Pancreas (tissue), 10 donors: Measurements from ENCODE around the gene HES4. TPM values are rescaled to one million over a fixed set of nuclear protein-coding genes. Genes with fewer than 3 reads are reported as not detected.

ENCODE experiments used
- ATAC-seq, 4 donors: fragments of 200-7000 bp; cut with Tn5 transposase; one replicate each; pipeline versions ENCODE4 v1.8.0 to v1.9.1; 2020; ENCODE audit warnings: mild to moderate bottlenecking in 4 of 4, moderate library complexity in 4 of 4
- DNase-seq, 6 donors: peaks; one replicate each; pipeline ENCODE4 v3.0.0-alpha.2; 2020
- FAIRE-seq: peaks from 2 replicates; lab custom pipeline; 2012; peaks lifted over from hg19 to GRCh38; lab: Jason Lieb, UNC
- H3K27ac ChIP-seq, 4 donors: fragments of 200-600 bp; sonication (generic); 1 replicate in 3 of 4; 2 replicates in 1 of 4; pipeline versions ENCODE4 v1.5.0 to v1.8.0; 2020
- H3K27me3 ChIP-seq, 4 donors: fragments of 200-600 bp; one replicate each; pipeline ENCODE4 v1.8.0; 2021
- H3K36me3 ChIP-seq, 3 donors: fragments of 200-600 bp; sonication (generic) in 1 of 3; one replicate each; pipeline versions ENCODE4 v1.5.0 to v1.8.0; 2020 to 2021
- H3K4me1 ChIP-seq, 3 donors: fragments of 200-600 bp; one replicate each; pipeline ENCODE4 v1.8.0; 2021
- H3K4me3 ChIP-seq, 4 donors: fragments of 200-600 bp; sonication (generic) in 2 of 4; one replicate each; pipeline versions ENCODE4 v1.5.0 to v1.8.0; 2020 to 2021
- H3K9me3 ChIP-seq, 4 donors: fragments of 200-600 bp; one replicate each; pipeline ENCODE4 v1.8.0; 2021
- WGBS, 2 donors: extraction: QIAGEN DNeasy Blood & Tissue Kit; methylation state at CpG; one replicate each; pipeline ENCODE4 v1.1.7; 2013; 5-methylcytosine and 5-hydroxymethylcytosine counted together
- intact Hi-C, 3 donors: fragments of 100-400 bp; cut with DNase I; formaldehyde crosslinking; loops; one replicate each; pipeline versions ENCODE4 v1.11.1 to v1.14.2; 2022
- polyA plus RNA-seq, 2 donors: library from polyadenylated mRNA; stranded (reverse); fragments of 200-250 nt; gene quantifications; one replicate each; pipeline ENCODE4 v1.2.3, GENCODE V29; 2013
- total RNA-seq, 6 donors: library from RNA; stranded (reverse); fragmentation: NEBNext Ultra II Directional in 4 of 6; extraction: Animal tissue kit (Norgen Biotek cat#: 25700) in 4 of 6; gene quantifications; one replicate each; pipeline versions ENCODE4 v1.2.1 to v1.2.4, GENCODE V29; 2021 to 2023
- TF ChIP-seq, protein P1 (sequence below), 4 donors: fragments of 200-600 bp; sonication (generic) in 3 of 4; IDR thresholded peaks; one replicate each; pipeline versions ENCODE4 v1.5.0 to v1.8.0; 2021; ENCODE audit warnings: antibody characterized with exemption in 4 of 4
- donor health status: healthy with polysubstance abuse.
- donor health status: DM: no; HTN: no; CAD: no; lungs with moderate emphysema.
- donor health status: DM: no; HTN: no; CAD: no.
- donor health status: control.
- donor health status: control.
- donor health status: Bipolar disorder and iron deficiency.
- donor health status: DM: yes; HTN: yes; CAD: no.
- donor health status: DM: no; HTN: no; CAD: no.
- donor health status: DM: no; HTN: no; CAD: no.
- donor health status: DM: yes; HTN: yes; CAD: no.

HES4 gene
- total and polyA plus RNA-seq, 8 donors = 13.2 to 46.4 (median 25.6) TPM

DNA sequence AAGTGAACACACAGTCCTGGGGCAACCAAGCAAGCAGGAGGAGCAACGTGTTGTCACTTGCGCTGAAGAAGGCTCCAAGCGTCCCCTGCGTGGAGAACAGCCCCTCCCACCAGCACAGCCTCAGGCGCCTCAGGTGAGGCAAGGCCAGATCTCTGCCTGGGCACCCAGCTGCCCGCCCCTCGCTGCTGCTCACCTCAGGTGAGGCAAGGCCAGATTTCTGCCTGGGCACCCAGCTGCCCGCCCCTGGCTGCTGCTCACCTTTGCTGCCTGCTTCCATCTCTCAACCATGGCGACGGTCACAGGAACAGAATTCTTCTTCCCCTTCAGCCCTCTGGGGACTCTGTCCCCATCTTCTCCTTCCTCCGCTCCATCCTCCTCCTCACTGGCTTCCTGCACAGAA is 43.3 kb downstream of the HES4 start:
- WGBS, 2 donors = 89 to 90% methylated on average over 11 of the region's 11 CpGs
- Histone ChIP-seq H3K9me3 (no peaks in the 10 kb centered on the region), H3K27me3 (no peaks in the 10 kb centered on the region), H3K36me3 (peaks cover 7 to 44% (median 31%) of the 10 kb centered on the region in 3 donors), H3K4me3 (no peak overlapping the region), H3K27ac (no peak overlapping the region), H3K4me1 (peaks cover 3 to 9% (median 8%) of the 10 kb centered on the region in 3 donors)
- intact Hi-C loops = no loop called here
- no peak for ATAC-seq
- TF ChIP-seq, protein P1, sequence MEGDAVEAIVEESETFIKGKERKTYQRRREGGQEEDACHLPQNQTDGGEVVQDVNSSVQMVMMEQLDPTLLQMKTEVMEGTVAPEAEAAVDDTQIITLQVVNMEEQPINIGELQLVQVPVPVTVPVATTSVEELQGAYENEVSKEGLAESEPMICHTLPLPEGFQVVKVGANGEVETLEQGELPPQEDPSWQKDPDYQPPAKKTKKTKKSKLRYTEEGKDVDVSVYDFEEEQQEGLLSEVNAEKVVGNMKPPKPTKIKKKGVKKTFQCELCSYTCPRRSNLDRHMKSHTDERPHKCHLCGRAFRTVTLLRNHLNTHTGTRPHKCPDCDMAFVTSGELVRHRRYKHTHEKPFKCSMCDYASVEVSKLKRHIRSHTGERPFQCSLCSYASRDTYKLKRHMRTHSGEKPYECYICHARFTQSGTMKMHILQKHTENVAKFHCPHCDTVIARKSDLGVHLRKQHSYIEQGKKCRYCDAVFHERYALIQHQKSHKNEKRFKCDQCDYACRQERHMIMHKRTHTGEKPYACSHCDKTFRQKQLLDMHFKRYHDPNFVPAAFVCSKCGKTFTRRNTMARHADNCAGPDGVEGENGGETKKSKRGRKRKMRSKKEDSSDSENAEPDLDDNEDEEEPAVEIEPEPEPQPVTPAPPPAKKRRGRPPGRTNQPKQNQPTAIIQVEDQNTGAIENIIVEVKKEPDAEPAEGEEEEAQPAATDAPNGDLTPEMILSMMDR (IDR thresholded peaks at IDR 0.05) = no peak
- FAIRE-seq = no peak
- no peak for DNase-seq

DNA sequence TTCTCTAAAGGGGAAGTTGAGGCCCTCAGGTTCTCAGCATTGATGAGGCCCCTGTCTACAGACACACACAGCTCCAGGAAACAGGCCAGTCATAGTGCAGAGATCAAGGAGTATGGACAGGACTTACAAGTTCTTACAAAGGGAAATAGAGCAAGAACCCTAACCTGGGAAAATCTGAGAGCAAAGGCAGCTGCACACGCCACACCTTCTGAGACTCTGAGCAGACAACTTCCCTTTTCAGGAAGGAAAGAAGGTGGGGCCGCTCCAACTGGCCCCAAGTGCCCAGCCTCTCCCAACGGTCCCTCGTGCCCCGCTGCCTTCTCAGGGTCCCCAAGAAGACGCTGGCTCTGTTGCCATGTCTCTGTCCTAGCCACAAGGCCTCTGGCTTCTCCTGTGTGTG is 44.4 kb downstream of the HES4 start:
- Histone ChIP-seq H3K4me3 (no peak overlapping the region), H3K36me3 (peaks cover 7 to 54% (median 33%) of the 10 kb centered on the region in 3 donors), H3K9me3 (no peaks in the 10 kb centered on the region), H3K27me3 (no peaks in the 10 kb centered on the region), H3K4me1 (peaks cover 0 to 9% (median 8%) of the 10 kb centered on the region in 3 donors), H3K27ac (no peak overlapping the region)
- whole genome bisulfite sequencing, 2 donors = 78 to 87% methylated on average over 6 of the region's 6 CpGs
- DNase-seq = no peak
- TF ChIP-seq, protein P1 (IDR thresholded peaks at IDR 0.05) = no peak
- ATAC-seq = no peak
- no peak for FAIRE-seq
- intact Hi-C loops = no loop called here

DNA sequence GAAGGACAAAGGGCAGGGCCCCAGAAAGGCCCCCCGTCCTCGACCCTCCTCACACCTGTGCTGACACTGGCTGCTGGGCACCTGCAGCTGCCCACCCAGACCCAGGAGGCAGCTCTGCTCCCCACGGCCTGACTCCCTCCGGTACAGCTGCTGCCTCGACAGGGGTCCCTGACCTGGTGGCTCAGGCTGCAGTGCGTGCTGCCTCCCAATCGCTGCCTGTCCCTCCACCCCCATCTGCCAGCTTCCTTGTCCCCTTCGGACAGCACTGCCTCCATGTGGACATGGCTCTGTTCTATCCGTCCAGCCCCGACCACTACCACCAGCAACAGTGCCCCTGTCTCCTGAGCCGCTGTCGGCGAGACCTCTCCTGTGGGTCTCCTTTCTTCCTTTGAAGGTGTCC is 45.0 kb downstream of the HES4 start:
- H3K4me1 ChIP-seq = peaks cover 0 to 9% (median 8%) of the 10 kb centered on the region in 3 donors
- TF ChIP-seq, protein P1 (IDR thresholded peaks at IDR 0.05) = no peak
- ATAC-seq (no peak), FAIRE-seq (no peak), DNase-seq (no peak)
- no peak overlapping the region for H3K27ac ChIP-seq
- no peaks in the 10 kb centered on the region for H3K27me3 ChIP-seq
- peaks cover 7 to 55% (median 35%) of the 10 kb centered on the region in 3 donors for H3K36me3 ChIP-seq
- no peaks in the 10 kb centered on the region for H3K9me3 ChIP-seq
- intact Hi-C loops = no loop called here
- WGBS, 2 donors = 87 to 92% methylated on average over 13 of the region's 13 CpGs
- no peak overlapping the region for H3K4me3 ChIP-seq

DNA sequence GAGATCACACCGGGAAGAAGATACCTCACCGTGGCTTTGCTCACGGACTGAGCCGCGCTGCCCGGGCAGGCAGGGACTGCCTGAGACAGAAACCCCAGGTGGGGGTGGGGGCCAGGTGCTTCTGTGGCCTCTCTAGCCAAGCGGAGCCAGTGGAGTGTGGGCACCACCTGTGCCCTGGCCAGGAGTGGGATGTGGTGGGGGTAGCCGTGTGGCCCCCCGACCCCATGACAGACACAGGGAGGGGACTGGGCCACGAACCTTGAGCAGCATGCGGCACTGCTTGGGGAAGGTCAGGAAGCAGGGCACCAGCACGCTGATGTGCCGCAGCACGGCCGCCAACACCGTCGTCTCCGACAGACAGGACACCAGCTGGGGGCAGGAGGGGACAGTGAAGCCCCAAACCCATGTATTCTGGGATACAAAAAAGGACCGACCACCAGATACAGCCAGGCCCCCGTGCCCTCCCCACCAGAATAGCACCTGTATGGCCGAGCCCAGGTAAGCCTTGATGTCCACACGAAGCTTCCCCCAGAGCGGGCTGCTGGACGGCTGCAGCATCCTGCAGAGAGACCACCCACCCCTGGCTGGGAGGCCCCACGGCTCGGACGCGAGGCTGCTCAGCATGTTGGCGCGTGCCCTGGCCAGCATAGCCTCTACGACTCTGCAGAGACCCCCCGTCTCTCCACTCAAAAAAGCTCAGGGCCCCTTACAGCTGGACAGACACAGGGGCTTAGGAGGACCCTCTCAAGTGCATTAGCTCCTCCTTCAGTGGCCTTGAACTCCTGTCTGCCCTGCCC is 46.2 kb downstream of the HES4 start:
- H3K36me3 ChIP-seq = peaks cover 7 to 68% (median 38%) of the 10 kb centered on the region in 3 donors
- intact Hi-C loops = no loop called here
- 89 to 91% methylated on average over 30 to 32 of the region's 32 CpGs for WGBS, 2 donors
- H3K27me3 ChIP-seq = no peaks in the 10 kb centered on the region
- no peak overlapping the region for H3K27ac ChIP-seq
- ATAC-seq (no peak), FAIRE-seq (no peak), DNase-seq (no peak)
- H3K9me3 ChIP-seq = no peaks in the 10 kb centered on the region
- no peak overlapping the region for H3K4me3 ChIP-seq
- TF ChIP-seq, protein P1 (IDR thresholded peaks at IDR 0.05) = no peak
- H3K4me1 ChIP-seq = peaks cover 0 to 9% (median 8%) of the 10 kb centered on the region in 3 donors

DNA sequence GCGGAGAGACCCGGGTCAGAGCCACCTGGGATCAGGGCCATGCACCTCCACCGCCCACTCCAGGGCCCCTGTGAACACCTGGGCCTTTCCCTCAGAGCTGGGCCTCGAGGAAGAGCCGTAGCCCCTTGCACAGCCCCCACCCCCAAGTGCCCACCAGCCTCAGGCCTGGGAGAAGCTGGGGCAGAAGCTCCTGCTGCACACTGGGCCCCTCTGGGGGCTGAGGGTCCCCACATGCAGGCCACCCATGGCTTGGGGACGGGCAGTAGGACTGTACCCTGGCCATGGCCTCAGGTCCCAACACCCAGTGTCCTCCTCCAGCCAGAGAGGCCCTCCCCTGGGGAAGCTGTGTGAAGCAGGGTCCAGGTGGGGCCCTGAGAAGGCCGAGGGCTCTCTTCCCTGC is 47.3 kb downstream of the HES4 start:
- 84 to 85% methylated on average over 7 of the region's 7 CpGs for WGBS, 2 donors
- peaks cover 9 to 77% (median 46%) of the 10 kb centered on the region in 3 donors for H3K36me3 ChIP-seq

More for the DNA sequence above, 47.3 kb downstream of the HES4 start:
- H3K4me1 ChIP-seq = peaks cover 0 to 4% (median 0%) of the 10 kb centered on the region in 3 donors
- TF ChIP-seq, protein P1 (IDR thresholded peaks at IDR 0.05) = no peak
- ATAC-seq (no peak), FAIRE-seq (no peak), DNase-seq (no peak)
- H3K27ac ChIP-seq = no peak overlapping the region
- no peaks in the 10 kb centered on the region for H3K9me3 ChIP-seq
- no peaks in the 10 kb centered on the region for H3K27me3 ChIP-seq
- intact Hi-C loops = no loop called here
- no peak overlapping the region for H3K4me3 ChIP-seq
